Measurements from ENCODE around the gene TXNRD1. TPM values are rescaled to one million over a fixed set of nuclear protein-coding genes. Genes with fewer than 3 reads are reported as not detected.

The TXNRD1 gene
- total and polyA plus RNA-seq, 2 of the 8 experiments (the other 6 are each of a cell fraction or from before 2014, with no cell fraction given): 56.8 to 127 TPM

- no peak for TF ChIP-seq CHD7 (IDR thresholded peaks at IDR 0.05; ENCODE audit: insufficient replicate concordance, low read length)
- TF ChIP-seq RXRA (IDR thresholded peaks at IDR 0.05; ENCODE audit: insufficient read depth, low read depth, low read length): no peak
- TF ChIP-seq EP300 (IDR thresholded peaks at IDR 0.05; ENCODE audit: borderline replicate concordance in 1 of 2, low read depth in 2 of 2, low read length in 2 of 2): no peak
- no peak for TF ChIP-seq NANOG (IDR thresholded peaks at IDR 0.05; ENCODE audit: insufficient read depth, low read depth, low read length, poor library complexity, severe bottlenecking)
- TF ChIP-seq CHD2 (IDR thresholded peaks at IDR 0.05; ENCODE audit: low read length): no peak
- TF ChIP-seq SIX5 (IDR thresholded peaks at IDR 0.05; ENCODE audit: low read depth, low read length): no peak
- no peak for TF ChIP-seq YY1 (IDR thresholded peaks at IDR 0.05; ENCODE audit: low read depth, low read length)
- TF ChIP-seq ATF3 (IDR thresholded peaks at IDR 0.05; ENCODE audit: insufficient read depth, low read depth, low read length): no peak
- no peak for TF ChIP-seq BCL11A (IDR thresholded peaks at IDR 0.05; ENCODE audit: low read depth in 2 of 2, low read length in 2 of 2)
- TF ChIP-seq POLR2A (IDR thresholded peaks at IDR 0.05; ENCODE audit: control extremely low read depth in 1 of 2, low read depth in 2 of 2, low read length in 2 of 2): no peak
- no peak for TF ChIP-seq TAF7 (optimal IDR thresholded peaks at IDR 0.05; ENCODE audit: borderline replicate concordance, low read depth, low read length)
- TF ChIP-seq CEBPB (IDR thresholded peaks at IDR 0.05; ENCODE audit: low read depth, low read length): no peak
Observed at GRCh38 chr12:104290855-104291254, 75.3 kb downstream of the TXNRD1 start (continued).

Measured in H1 (cell line).